ENCODE results near the gene CLIC5.

The CLIC5 gene

GRCh38 chr6:46015119-46015968 lies at the start of gene CLIC5:
Gene CLIC5, minus strand, starts transcription at chr6:46015860. Its CDS starts 318 bp downstream, at chr6:46015542.
- no peak for DNase-seq

DNA sequence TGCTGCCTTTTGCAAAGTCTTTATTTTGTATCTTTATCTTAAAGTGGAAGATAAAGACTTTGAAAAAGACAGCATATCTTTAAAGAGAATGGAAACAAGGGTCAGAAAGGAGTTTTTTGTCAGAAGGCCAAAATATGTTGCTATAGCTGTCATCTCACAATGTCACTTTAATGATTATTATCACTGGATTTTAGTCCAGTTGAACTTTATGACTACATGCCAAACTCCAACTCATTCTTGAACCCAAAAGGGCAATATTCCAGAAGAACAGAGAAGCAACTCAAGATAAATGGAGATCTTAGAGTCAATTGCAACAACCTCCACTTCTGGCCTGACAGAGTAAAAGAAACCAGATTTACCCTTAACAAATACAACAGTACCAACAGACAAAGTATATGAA lies 47.3 kb upstream of the CLIC5 start:
- no peak for DNase-seq

GRCh38 chr6:46062312-46062711 lies 46.7 kb upstream of the CLIC5 start:
- DNase-seq: no peak

DNA sequence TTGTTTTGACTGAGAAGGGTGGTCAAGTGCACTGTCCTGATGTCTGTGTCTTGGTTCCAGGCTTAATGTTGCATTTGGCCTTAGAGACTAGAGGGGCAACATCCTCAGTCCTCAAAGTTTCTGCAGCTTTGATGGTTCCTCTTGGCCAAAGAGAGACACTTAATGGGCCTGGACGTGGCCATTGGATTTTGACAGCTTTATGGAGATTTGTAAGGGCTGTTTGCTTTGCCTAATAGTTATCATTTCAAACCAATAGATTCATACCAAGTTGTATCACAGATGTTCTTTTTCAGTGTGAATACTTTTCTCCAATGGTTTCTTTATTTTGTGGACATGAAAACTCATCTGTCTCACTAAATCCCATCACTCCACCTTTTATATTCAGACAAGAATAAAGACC lies 45.8 kb upstream of the CLIC5 start:
- no peak for DNase-seq

DNA sequence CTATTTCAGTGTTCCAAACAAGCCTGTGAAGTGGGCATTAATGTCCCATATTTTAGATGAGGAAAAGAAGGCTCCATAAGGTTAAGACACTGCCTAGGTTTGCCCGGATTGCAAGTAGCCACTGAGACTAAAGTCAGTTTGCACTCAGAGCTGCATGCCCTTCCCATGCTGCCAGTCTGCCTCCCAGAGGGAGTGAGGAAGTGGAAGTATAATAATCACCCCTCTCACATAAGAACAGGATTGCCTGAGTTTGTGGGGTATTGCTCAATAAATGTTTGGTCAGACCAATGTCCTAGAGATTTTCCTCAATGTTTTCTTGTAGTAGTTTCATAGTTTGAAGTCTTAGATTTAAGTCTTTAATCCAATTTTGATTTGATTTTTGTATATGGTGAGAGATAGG lies 43.9 kb upstream of the CLIC5 start:
- no peak for DNase-seq

GRCh38 chr6:46058951-46059350 lies 43.3 kb upstream of the CLIC5 start:
- no peak for DNase-seq

- DNase-seq: no peak
Measured at GRCh38 chr6:46057792-46058191, 42.1 kb upstream of the CLIC5 start.

- DNase-seq: peak; percentile 7
Measured at GRCh38 chr6:46056906-46057529, 41.4 kb upstream of the CLIC5 start.

DNA sequence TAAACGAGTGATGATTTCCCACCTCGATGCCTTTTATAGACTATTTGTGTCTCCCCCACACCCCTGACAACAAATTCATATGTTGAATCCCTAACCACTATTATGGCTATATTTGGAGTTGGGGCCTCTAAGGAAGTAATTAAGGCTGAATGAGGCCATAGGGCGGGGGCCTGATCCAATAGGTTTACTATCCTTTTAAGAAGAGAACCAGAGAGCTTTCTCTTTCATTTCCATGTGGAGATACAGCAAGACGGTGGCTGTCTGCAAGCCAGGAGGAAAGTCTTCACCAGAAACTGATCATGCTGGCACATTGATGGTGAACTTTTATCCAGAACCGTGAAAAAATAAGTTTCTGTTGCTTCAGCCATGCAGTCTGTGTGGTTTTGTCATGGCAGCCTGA lies 38.9 kb upstream of the CLIC5 start:
- no peak for DNase-seq

GRCh38 chr6:46053039-46053933 lies 37.6 kb upstream of the CLIC5 start:
- DNase-seq: no peak

DNA sequence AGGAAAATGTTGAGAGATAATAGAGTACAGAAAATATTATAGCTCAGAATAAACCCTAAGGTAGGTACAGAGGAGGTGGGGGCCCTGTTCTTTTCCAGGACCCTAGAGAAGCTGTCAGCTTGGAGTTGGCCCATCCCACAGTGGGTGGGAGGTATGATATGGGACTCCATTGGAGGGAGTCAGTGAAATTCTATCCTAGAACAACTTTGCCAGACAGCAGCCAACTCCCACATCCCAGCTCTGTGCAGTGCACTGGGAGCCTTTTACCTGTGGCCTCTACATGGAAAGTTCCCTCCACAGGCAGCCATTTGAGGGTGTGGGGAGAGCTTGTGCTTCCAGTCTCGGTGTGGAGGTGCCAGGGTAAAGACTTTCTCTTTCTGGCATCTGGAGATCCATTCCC lies 36.8 kb upstream of the CLIC5 start:
- no peak for DNase-seq

DNA sequence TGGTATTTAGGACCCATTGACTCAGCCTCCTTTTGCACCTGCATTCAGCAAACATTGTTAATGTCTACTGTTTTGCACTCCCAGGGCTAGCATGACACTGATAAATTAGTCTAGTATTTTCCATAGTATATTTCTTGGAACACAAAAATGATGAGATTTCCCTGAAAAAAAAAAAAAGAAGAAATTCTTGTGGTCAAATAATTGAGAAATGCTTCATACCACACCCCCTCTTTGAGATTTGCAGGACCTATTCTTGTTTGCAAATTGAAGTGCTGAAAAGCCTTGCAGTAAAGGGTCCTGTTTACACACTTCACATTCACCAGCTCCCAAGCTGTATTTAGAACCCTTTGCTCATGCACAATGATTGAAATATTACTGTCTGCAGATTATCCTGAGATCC lies 36.3 kb upstream of the CLIC5 start:
- peak; percentile 26 for DNase-seq

- DNase-seq: no peak
Measured at GRCh38 chr6:46050845-46051405, 35.3 kb upstream of the CLIC5 start.

- DNase-seq: no peak
Measured at GRCh38 chr6:46048646-46049297, 33.1 kb upstream of the CLIC5 start.

DNA sequence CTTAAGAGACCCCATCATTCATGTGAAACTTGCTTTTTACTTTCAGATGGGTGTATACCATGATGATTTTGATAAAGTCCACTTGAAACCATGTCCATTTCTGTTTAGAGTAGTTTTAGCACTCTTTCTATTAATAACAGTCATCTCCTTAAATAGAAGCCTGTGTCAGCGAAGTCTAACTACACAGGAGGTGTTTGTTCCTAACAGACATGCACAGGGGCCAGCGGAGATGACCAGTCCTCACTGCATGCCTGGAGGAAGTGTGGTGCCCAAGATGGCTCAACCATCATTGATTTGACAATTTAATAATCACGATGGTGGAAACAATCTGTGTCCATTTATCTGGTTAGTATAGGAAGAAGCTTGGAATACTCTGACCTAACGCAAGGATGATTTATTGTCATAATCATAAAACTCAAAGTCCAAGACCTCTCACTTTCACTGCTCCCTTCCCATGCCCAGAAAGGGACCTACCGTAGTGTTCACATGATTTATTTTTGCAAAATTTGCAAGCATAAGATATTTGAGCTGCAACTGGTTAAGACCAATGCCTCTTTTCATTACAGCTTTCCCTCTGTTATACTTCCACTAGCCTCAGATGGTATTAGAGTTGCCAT lies 31.0 kb upstream of the CLIC5 start:
- DNase-seq: no peak

DNA sequence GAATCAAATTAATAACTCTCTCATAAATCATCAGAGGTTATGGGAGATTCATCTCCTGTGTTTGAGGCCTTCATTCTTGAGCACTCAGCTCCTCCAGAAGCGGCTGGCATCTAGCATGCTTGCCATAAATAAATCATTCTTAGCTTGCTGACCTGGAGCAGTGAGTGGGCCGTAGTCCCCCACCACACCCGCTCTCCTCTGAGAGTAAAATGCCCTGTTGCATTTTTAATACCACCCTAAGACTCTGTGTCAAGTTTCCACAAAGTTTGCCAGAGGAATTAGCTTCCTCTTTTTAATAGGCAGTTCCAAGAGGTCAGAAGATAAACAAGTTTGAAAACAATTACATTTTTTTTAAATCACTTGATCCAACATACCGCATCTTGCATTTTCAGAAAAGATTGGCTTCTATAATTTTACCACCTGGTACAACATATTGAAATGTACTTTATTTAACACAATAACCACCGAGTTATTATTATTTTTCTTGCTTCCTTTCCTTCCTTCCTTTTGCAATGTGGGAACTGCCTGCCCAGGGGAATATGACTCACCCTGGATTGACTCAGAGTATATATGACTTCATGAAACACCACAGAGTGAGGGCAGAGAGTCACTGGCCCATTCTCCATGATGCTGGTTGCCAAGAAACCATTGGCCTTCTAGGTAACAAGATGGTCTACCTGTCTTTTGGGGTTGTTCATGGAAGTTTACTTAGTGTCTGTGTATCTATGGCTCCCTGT lies 29.4 kb upstream of the CLIC5 start:
- peak; percentile 85 for DNase-seq

- peak; percentile 31 for DNase-seq
Measured at GRCh38 chr6:46042355-46042999, 26.8 kb upstream of the CLIC5 start.

GRCh38 chr6:46040288-46040687 lies 24.6 kb upstream of the CLIC5 start:
- no peak for DNase-seq

- DNase-seq: no peak
Measured at GRCh38 chr6:46039646-46040045, 24.0 kb upstream of the CLIC5 start.

DNA sequence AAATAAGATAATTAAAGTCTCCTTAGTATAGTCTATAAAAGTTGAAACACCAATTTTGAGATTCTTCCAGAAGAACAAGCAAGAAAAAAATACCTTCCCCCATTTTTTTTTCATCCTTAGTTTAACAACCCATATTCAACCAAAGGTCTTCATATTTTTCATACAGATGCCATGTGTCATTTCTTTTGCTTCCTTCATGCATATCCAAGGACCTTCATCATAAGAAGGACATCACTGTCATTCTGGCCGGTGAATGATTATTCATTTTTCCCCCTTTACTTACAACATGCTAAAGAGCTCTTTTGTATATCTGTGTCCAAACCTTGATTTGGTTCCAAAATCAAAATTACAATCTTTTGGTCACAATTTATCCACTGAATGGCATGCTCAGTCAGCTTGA lies 21.3 kb upstream of the CLIC5 start:
- DNase-seq: no peak

DNA sequence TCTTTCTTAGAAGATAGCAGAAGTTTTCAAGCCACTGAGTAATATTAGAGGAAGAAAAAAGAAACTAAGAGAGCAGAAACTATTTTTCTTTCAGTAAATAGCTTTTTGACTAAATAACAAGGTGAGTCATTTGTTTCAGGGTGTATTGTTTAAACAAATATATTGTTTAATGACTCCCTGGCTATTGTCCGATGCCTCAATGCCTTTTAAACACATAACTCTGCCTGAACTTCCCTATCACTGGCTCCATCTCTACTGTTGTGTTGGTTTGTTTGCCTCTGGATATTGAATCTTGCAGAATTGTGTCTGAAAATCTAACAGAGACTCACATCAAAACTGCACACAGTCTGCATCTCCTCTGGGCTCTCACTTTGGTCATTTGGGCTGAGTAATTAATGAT lies 19.6 kb upstream of the CLIC5 start:
- no peak for DNase-seq

Measured in fibroblast of skin of right biceps (primary cell).